Spleen (tissue), 7 donors: ENCODE measurements around the gene PHOX2B.

Source experiments
- POLR2A ChIP-seq, 3 donors: fragments of 450-650 bp; IDR thresholded peaks; one replicate each; pipeline ENCODE4 v1.5.1; 2017; ENCODE audit warnings: antibody characterized with exemption in 3 of 3, mild to moderate bottlenecking in 1 of 3
- TF ChIP-seq, protein P1 (sequence below), 11 experiments: fragments of 200-600 bp in 7 of 11; fragments of 450-650 bp in 4 of 11; sonication (generic) in 4 of 11; IDR thresholded peaks in 8 of 11; conservative IDR thresholded peaks in 3 of 11; 1 replicate in 7 of 11; 2 replicates in 4 of 11; pipeline versions ENCODE4 v1.4.0 to v1.8.0; 2016 to 2021; ENCODE audit warnings: antibody characterized with exemption in 11 of 11, inconsistent platforms in 4 of 11, mild to moderate bottlenecking in 1 of 11
- donor health status: DM: no; HTN: no; CAD: no; lungs with moderate emphysema.
- donor health status: DM: no; HTN: no; CAD: no.
- donor health status: DM: no; HTN: no; CAD: no.

DNA sequence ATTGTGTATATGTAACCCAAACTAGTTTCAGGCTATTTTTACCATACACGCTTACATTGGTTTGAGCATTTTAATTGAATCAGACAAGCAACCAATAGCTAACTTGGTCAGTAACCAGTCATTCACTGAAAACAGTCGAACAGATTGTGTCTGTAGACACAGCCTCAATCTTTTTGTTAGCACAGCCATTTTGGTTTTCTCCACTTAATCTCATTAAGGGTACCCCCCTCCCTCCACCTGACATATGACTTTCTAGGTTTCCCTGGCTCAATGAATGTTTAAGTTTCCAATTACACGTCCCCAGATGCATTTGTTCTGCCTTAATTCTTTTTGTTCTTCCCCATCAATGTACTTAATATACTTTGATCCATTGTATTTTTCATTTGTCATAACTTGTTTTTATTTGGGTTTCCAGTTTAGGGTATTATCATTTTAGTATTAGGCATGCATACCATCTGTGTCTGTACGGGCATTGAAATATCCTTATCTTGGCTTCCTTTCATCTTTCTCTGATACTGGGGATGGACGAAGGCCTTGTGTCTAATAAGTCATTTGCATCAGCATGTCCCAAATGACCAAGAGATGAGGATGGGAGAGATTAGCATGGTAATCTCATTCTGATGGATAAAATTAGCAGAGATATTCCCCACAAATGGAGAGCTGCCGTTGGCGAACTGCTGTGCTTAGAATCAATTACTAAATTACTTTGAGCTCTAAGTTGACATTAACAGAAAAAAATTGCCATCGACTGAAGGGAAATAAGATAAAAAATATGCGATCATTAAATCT lies 35.9 kb upstream of the PHOX2B start:
- TF ChIP-seq POLR2A (IDR thresholded peaks at IDR 0.05) = no peak
- TF ChIP-seq, protein P1, sequence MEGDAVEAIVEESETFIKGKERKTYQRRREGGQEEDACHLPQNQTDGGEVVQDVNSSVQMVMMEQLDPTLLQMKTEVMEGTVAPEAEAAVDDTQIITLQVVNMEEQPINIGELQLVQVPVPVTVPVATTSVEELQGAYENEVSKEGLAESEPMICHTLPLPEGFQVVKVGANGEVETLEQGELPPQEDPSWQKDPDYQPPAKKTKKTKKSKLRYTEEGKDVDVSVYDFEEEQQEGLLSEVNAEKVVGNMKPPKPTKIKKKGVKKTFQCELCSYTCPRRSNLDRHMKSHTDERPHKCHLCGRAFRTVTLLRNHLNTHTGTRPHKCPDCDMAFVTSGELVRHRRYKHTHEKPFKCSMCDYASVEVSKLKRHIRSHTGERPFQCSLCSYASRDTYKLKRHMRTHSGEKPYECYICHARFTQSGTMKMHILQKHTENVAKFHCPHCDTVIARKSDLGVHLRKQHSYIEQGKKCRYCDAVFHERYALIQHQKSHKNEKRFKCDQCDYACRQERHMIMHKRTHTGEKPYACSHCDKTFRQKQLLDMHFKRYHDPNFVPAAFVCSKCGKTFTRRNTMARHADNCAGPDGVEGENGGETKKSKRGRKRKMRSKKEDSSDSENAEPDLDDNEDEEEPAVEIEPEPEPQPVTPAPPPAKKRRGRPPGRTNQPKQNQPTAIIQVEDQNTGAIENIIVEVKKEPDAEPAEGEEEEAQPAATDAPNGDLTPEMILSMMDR (IDR thresholded peaks at IDR 0.05 in 8 of 11, conservative IDR thresholded peaks at IDR 0.05 in 3 of 11) = no peak
